Osteoblast (primary cell): ENCODE measurements around the gene NMNAT3. TPM values are rescaled to one million over a fixed set of nuclear protein-coding genes. Genes with fewer than 3 reads are reported as not detected.

Experiments used
- DNase-seq: peaks from one replicate; pipeline ENCODE4 v3.0.0; 2011; ENCODE audit warnings: low spot score, mixed read lengths; ENCODE audit not compliant: insufficient read length; ENCODE audit errors: missing footprints
- H2AFZ ChIP-seq: 2 replicates; pipeline ENCODE4 v1.6.0; 2011; ENCODE audit warnings: mild to moderate bottlenecking, low read length
- H3K27ac ChIP-seq: 2 replicates; pipeline ENCODE4 v1.5.1; 2011; ENCODE audit warnings: mild to moderate bottlenecking, low read depth, low read length, moderate library complexity
- H3K27me3 ChIP-seq: 2 replicates; pipeline ENCODE4 v1.6.0; 2012; ENCODE audit warnings: mild to moderate bottlenecking, control low read depth, inconsistent platforms, low read length, moderate library complexity; ENCODE audit not compliant: insufficient read depth
- H3K36me3 ChIP-seq: 2 replicates; pipeline ENCODE4 v1.5.1; 2011; ENCODE audit warnings: mild to moderate bottlenecking, low read length, control low read depth, moderate library complexity; ENCODE audit not compliant: insufficient read depth
- H3K4me1 ChIP-seq: 2 replicates; pipeline ENCODE4 v1.5.1; 2011; ENCODE audit warnings: mild to moderate bottlenecking, low read length, control low read depth, moderate library complexity; ENCODE audit not compliant: insufficient read depth
- H3K4me2 ChIP-seq: 2 replicates; pipeline ENCODE4 v1.6.0; 2011; ENCODE audit warnings: mild to moderate bottlenecking, low read length; ENCODE audit not compliant: insufficient read depth
- H3K4me3 ChIP-seq: fragments of 200-600 bp; sonication (generic); 3 replicates; pipeline ENCODE4 v1.5.1; 2012; ENCODE audit warnings: mild to moderate bottlenecking, low read length, inconsistent platforms; ENCODE audit not compliant: insufficient read depth
- H3K79me2 ChIP-seq: 2 replicates; pipeline ENCODE4 v1.6.0; 2012; ENCODE audit warnings: mild to moderate bottlenecking, low read length, control low read depth, inconsistent platforms; ENCODE audit not compliant: insufficient read depth
- H3K9me3 ChIP-seq: 2 replicates; pipeline ENCODE4 v1.5.1; 2011; ENCODE audit warnings: low read depth, low read length, control low read depth
- H4K20me1 ChIP-seq: 2 replicates; pipeline ENCODE4 v1.6.0; 2012; ENCODE audit warnings: mild to moderate bottlenecking, low read length, control low read depth; ENCODE audit not compliant: insufficient read depth
- CTCF ChIP-seq: IDR thresholded peaks from 2 replicates; pipeline ENCODE4 v1.5.1; 2011; ENCODE audit warnings: mild to moderate bottlenecking, low read depth, low read length, moderate library complexity; ENCODE audit errors: extremely low read depth
- total RNA-seq: library from RNA; depleted of rRNA; stranded (reverse); fragments of >200 nt; gene quantifications from 2 replicates; pipeline ENCODE4 v1.2.3, GENCODE V29; 2012

The NMNAT3 gene
- total RNA-seq, 1 donor, result 0.36 TPM

GRCh38 chr3:139653582-139653981 is 24.2 kb downstream of the NMNAT3 start:
- no peak for DNase-seq
- H3K4me1 ChIP-seq, result no peaks in the 10 kb centered on the region
- H4K20me1 ChIP-seq, result no peaks in the 10 kb centered on the region
- H3K27ac ChIP-seq, result no peak overlapping the region
- H2AFZ ChIP-seq, result no peak overlapping the region
- no peak overlapping the region for H3K4me2 ChIP-seq
- no peak for TF ChIP-seq CTCF
- H3K36me3 ChIP-seq, result no peaks in the 10 kb centered on the region
- H3K27me3 ChIP-seq, result no peaks in the 10 kb centered on the region
- H3K79me2 ChIP-seq, result no peaks in the 10 kb centered on the region
- H3K4me3 ChIP-seq, result no peak overlapping the region
- H3K9me3 ChIP-seq, result no peaks in the 10 kb centered on the region

GRCh38 chr3:139652561-139652960 is 25.2 kb downstream of the NMNAT3 start:
- Histone ChIP-seq H3K4me3 (no peak overlapping the region), H3K4me1 (no peaks in the 10 kb centered on the region), H2AFZ (no peak overlapping the region), H3K36me3 (no peaks in the 10 kb centered on the region), H3K4me2 (no peak overlapping the region), H3K27me3 (no peaks in the 10 kb centered on the region), H4K20me1 (no peaks in the 10 kb centered on the region), H3K9me3 (no peaks in the 10 kb centered on the region), H3K27ac (no peak overlapping the region), H3K79me2 (no peaks in the 10 kb centered on the region)
- DNase-seq, result no peak
- no peak for TF ChIP-seq CTCF

DNA sequence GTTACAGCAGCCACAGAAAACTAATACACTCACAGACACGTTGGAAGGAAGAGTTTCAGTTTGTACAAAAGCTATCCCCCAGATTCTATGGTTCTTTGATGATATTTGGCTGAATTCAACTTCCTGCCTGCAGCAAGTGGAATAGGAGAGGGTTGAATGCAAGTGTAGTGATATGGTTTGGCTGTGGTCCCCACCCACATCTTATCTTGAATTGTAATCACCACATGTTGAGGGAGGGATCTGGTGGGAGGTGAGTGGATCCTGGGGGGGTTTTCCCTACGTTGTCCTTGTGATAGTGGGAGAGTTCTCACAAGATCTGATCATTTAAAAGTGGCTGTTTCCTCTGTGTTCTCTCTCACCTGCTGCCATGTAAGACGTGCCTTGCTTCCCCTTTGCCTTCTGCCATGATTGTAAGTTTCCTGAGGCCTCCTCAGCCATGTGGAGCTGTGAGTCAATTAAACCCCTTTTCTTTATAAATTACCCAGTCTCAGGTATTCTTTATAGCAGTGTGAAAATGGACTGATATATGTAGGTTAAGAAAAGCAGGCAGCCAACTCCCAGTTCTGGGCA is 29.8 kb downstream of the NMNAT3 start:
- no peaks in the 10 kb centered on the region for H3K27me3 ChIP-seq
- H3K9me3 ChIP-seq, result no peaks in the 10 kb centered on the region
- H3K4me1 ChIP-seq, result no peaks in the 10 kb centered on the region
- no peaks in the 10 kb centered on the region for H3K79me2 ChIP-seq
- no peak overlapping the region for H3K27ac ChIP-seq
- no peak for TF ChIP-seq CTCF
- H2AFZ ChIP-seq, result no peak overlapping the region
- H3K4me2 ChIP-seq, result no peak overlapping the region
- H3K4me3 ChIP-seq, result no peak overlapping the region
- DNase-seq, result no peak
- no peaks in the 10 kb centered on the region for H3K36me3 ChIP-seq
- H4K20me1 ChIP-seq, result no peaks in the 10 kb centered on the region

- H3K79me2 ChIP-seq, result no peaks in the 10 kb centered on the region
- H4K20me1 ChIP-seq, result no peaks in the 10 kb centered on the region
- H3K4me2 ChIP-seq, result no peak overlapping the region
- no peaks in the 10 kb centered on the region for H3K9me3 ChIP-seq
- TF ChIP-seq CTCF, result no peak
- no peak for DNase-seq
- no peaks in the 10 kb centered on the region for H3K36me3 ChIP-seq
- no peaks in the 10 kb centered on the region for H3K27me3 ChIP-seq
- H3K4me1 ChIP-seq, result no peaks in the 10 kb centered on the region
- no peak overlapping the region for H3K27ac ChIP-seq
- no peak overlapping the region for H2AFZ ChIP-seq
- no peak overlapping the region for H3K4me3 ChIP-seq
Observed at GRCh38 chr3:139646512-139646911, 31.3 kb downstream of the NMNAT3 start.
